ENCODE results near the gene STEAP1B. TPM values are rescaled to one million over a fixed set of nuclear protein-coding genes. Genes with fewer than 3 reads are reported as not detected.

Gene STEAP1B
- total RNA-seq, 1 donor from 2014 or later = 1.3 TPM

GRCh38 chr7:22420008-22420407 is 80.0 kb downstream of the STEAP1B start:
- no peak for FAIRE-seq
- H3K4me1 ChIP-seq (ENCODE audit: insufficient read depth, low read length) = no peaks in the 10 kb centered on the region
- H2AFZ ChIP-seq (ENCODE audit: low read depth, low read length) = no peak overlapping the region
- no peaks in the 10 kb centered on the region for H3K9me3 Mint-ChIP-seq (ENCODE audit: unreplicated experiment)
- H3K36me3 ChIP-seq (ENCODE audit: insufficient read depth, low read length) = no peaks in the 10 kb centered on the region
- H3K4me1 Mint-ChIP-seq (ENCODE audit: low read depth, unreplicated experiment) = no peaks in the 10 kb centered on the region
- H3K9ac ChIP-seq (ENCODE audit: low read length) = no peak overlapping the region
- no peak overlapping the region for H3K4me3 Mint-ChIP-seq (ENCODE audit: unreplicated experiment)
- no peaks in the 10 kb centered on the region for H4K20me1 ChIP-seq (ENCODE audit: insufficient read depth, low read length)
- H3K4me2 ChIP-seq (ENCODE audit: low read length) = no peak overlapping the region
- no peaks in the 10 kb centered on the region for H3K9me3 ChIP-seq (ENCODE audit: insufficient read depth, low read depth, low read length)
- H3K27me3 ChIP-seq (ENCODE audit: insufficient read depth, low read length) = no peaks in the 10 kb centered on the region
- no peak overlapping the region for H3K27ac Mint-ChIP-seq (ENCODE audit: unreplicated experiment)
- no peak for DNase-seq (ENCODE audit: low read depth)
- H3K27ac ChIP-seq (ENCODE audit: low read depth, low read length) = no peak overlapping the region
- H3K27me3 Mint-ChIP-seq (ENCODE audit: low read depth, unreplicated experiment) = peaks cover 3% of the 10 kb centered on the region
- TF ChIP-seq CTCF (IDR thresholded peaks at IDR 0.05; ENCODE audit: insufficient read depth, low read depth, low read length) (no peak), EZH2 (IDR thresholded peaks at IDR 0.05; ENCODE audit: insufficient read depth, low read length) (no peak)
- no peak overlapping the region for H3K4me3 ChIP-seq (ENCODE audit: insufficient read depth, low read depth, low read length)
- H3K36me3 Mint-ChIP-seq (ENCODE audit: low read depth, unreplicated experiment) = no peaks in the 10 kb centered on the region
- no peaks in the 10 kb centered on the region for H3K79me2 ChIP-seq (ENCODE audit: insufficient read depth, low read length)

GRCh38 chr7:22419488-22419887 is 80.5 kb downstream of the STEAP1B start:
- Histone ChIP-seq H3K79me2 (ENCODE audit: insufficient read depth, low read length) (no peaks in the 10 kb centered on the region), H3K4me1 (ENCODE audit: insufficient read depth, low read length) (no peaks in the 10 kb centered on the region), H4K20me1 (ENCODE audit: insufficient read depth, low read length) (no peaks in the 10 kb centered on the region), H3K4me3 (ENCODE audit: insufficient read depth, low read depth, low read length) (no peak overlapping the region), H3K27me3 (ENCODE audit: insufficient read depth, low read length) (no peaks in the 10 kb centered on the region), H3K27ac (ENCODE audit: low read depth, low read length) (no peak overlapping the region), H3K9ac (ENCODE audit: low read length) (no peak overlapping the region), H3K4me2 (ENCODE audit: low read length) (no peak overlapping the region), H3K36me3 (ENCODE audit: insufficient read depth, low read length) (no peaks in the 10 kb centered on the region), H3K9me3 (ENCODE audit: insufficient read depth, low read depth, low read length) (no peaks in the 10 kb centered on the region), H2AFZ (ENCODE audit: low read depth, low read length) (no peak overlapping the region)
- H3K9me3 Mint-ChIP-seq (ENCODE audit: unreplicated experiment) = no peaks in the 10 kb centered on the region
- H3K27me3 Mint-ChIP-seq (ENCODE audit: low read depth, unreplicated experiment) = peaks cover 4% of the 10 kb centered on the region
- DNase-seq (ENCODE audit: low read depth) = no peak
- TF ChIP-seq CTCF (IDR thresholded peaks at IDR 0.05; ENCODE audit: insufficient read depth, low read depth, low read length) (no peak), EZH2 (IDR thresholded peaks at IDR 0.05; ENCODE audit: insufficient read depth, low read length) (no peak)
- no peaks in the 10 kb centered on the region for H3K4me1 Mint-ChIP-seq (ENCODE audit: low read depth, unreplicated experiment)
- no peaks in the 10 kb centered on the region for H3K36me3 Mint-ChIP-seq (ENCODE audit: low read depth, unreplicated experiment)
- H3K4me3 Mint-ChIP-seq (ENCODE audit: unreplicated experiment) = no peak overlapping the region
- no peak overlapping the region for H3K27ac Mint-ChIP-seq (ENCODE audit: unreplicated experiment)
- no peak for FAIRE-seq

- Mint-ChIP-seq H3K4me1 (ENCODE audit: low read depth, unreplicated experiment) (no peaks in the 10 kb centered on the region), H3K27ac (ENCODE audit: unreplicated experiment) (no peak overlapping the region), H3K36me3 (ENCODE audit: low read depth, unreplicated experiment) (no peaks in the 10 kb centered on the region), H3K9me3 (ENCODE audit: unreplicated experiment) (no peaks in the 10 kb centered on the region), H3K4me3 (ENCODE audit: unreplicated experiment) (no peak overlapping the region), H3K27me3 (ENCODE audit: low read depth, unreplicated experiment) (peaks cover 8% of the 10 kb centered on the region)
- Histone ChIP-seq H2AFZ (ENCODE audit: low read depth, low read length) (no peak overlapping the region), H3K36me3 (ENCODE audit: insufficient read depth, low read length) (no peaks in the 10 kb centered on the region), H3K4me1 (ENCODE audit: insufficient read depth, low read length) (no peaks in the 10 kb centered on the region), H4K20me1 (ENCODE audit: insufficient read depth, low read length) (no peaks in the 10 kb centered on the region), H3K27ac (ENCODE audit: low read depth, low read length) (no peak overlapping the region), H3K4me3 (ENCODE audit: insufficient read depth, low read depth, low read length) (no peak overlapping the region), H3K27me3 (ENCODE audit: insufficient read depth, low read length) (no peaks in the 10 kb centered on the region), H3K79me2 (ENCODE audit: insufficient read depth, low read length) (no peaks in the 10 kb centered on the region), H3K4me2 (ENCODE audit: low read length) (no peak overlapping the region), H3K9me3 (ENCODE audit: insufficient read depth, low read depth, low read length) (no peaks in the 10 kb centered on the region), H3K9ac (ENCODE audit: low read length) (no peak overlapping the region)
- FAIRE-seq = no peak
- TF ChIP-seq EZH2 (IDR thresholded peaks at IDR 0.05; ENCODE audit: insufficient read depth, low read length) = no peak
- no peak for TF ChIP-seq CTCF (IDR thresholded peaks at IDR 0.05; ENCODE audit: insufficient read depth, low read depth, low read length)
- DNase-seq (ENCODE audit: low read depth) = no peak
Observed at GRCh38 chr7:22418251-22419046, 81.5 kb downstream of the STEAP1B start.

Measured in astrocyte (in vitro differentiated cells and primary cell).